Vagina (tissue), 2 donors: ENCODE results near the gene ABHD5.

Source experiments
- CTCF ChIP-seq, 3 experiments: fragments of 450-650 bp in 2 of 3; fragments of 200-600 bp in 1 of 3; sonication (generic) in 1 of 3; IDR thresholded peaks; one replicate each; pipeline ENCODE4 v1.5.1; 2017 to 2019; ENCODE audit warnings: antibody characterized with exemption in 3 of 3, mild to moderate bottlenecking in 2 of 3, moderate library complexity in 2 of 3
- POLR2AphosphoS5 ChIP-seq, 2 donors: sonication (generic); formaldehyde crosslinking; IDR thresholded peaks; one replicate each; pipeline ENCODE4 v1.9.0; 2017; ENCODE audit warnings: antibody characterized with exemption in 2 of 2, mild to moderate bottlenecking in 2 of 2, low read depth in 1 of 2; ENCODE audit not compliant: insufficient read depth in 1 of 2

- TF ChIP-seq POLR2AphosphoS5 (IDR thresholded peaks at IDR 0.05; ENCODE audit: insufficient read depth in 1 of 2, low read depth in 1 of 2) (no peak), CTCF (IDR thresholded peaks at IDR 0.05) (no peak)
Measured at GRCh38 chr3:43764471-43764870, 73.7 kb downstream of the ABHD5 start.
